Smooth muscle cell (in vitro differentiated cells): ENCODE data around the gene TMEM255B. TPM values are rescaled to one million over a fixed set of nuclear protein-coding genes. Genes with fewer than 3 reads are reported as not detected.
A peak's percentile ranks its signal among the peaks of the same experiment; 100 is the strongest.

Experiments
- DNase-seq: peaks from one replicate; lab custom pipeline; 2025; ENCODE audit not compliant: unreplicated experiment; lab: John Stamatoyannopoulos, UW
- H2AFZ ChIP-seq: fragments of 200-600 bp; sonication (generic); 2 replicates; pipeline ENCODE4 v1.6.0; 2016; ENCODE audit warnings: antibody characterized with exemption, low read depth, mild to moderate bottlenecking
- H3F3A ChIP-seq: fragments of 200-600 bp; sonication (generic); 2 replicates; pipeline ENCODE4 v1.6.0; 2017; ENCODE audit warnings: antibody characterized with exemption, low read depth
- H3K27ac ChIP-seq: fragments of 200-600 bp; sonication (generic); 2 replicates; pipeline ENCODE4 v1.5.1; 2016; ENCODE audit warnings: low read depth, mild to moderate bottlenecking
- H3K27me3 ChIP-seq: fragments of 200-600 bp; sonication (generic); 2 replicates; pipeline ENCODE4 v1.6.1; 2016; ENCODE audit warnings: low read depth, mild to moderate bottlenecking
- H3K36me3 ChIP-seq: fragments of 200-600 bp; sonication (generic); 2 replicates; pipeline ENCODE4 v1.5.1; 2016; ENCODE audit warnings: low read depth
- H3K4me1 ChIP-seq: fragments of 200-600 bp; sonication (generic); 2 replicates; pipeline ENCODE4 v1.5.1; 2016; ENCODE audit warnings: low read depth
- H3K4me2 ChIP-seq: fragments of 200-600 bp; sonication (generic); 2 replicates; pipeline ENCODE4 v1.6.0; 2016; ENCODE audit warnings: mild to moderate bottlenecking
- H3K4me3 ChIP-seq: fragments of 200-600 bp; sonication (generic); 2 replicates; pipeline ENCODE4 v1.5.1; 2016; ENCODE audit warnings: mild to moderate bottlenecking
- H3K79me2 ChIP-seq: fragments of 200-600 bp; sonication (generic); 2 replicates; pipeline ENCODE4 v1.6.0; 2016; ENCODE audit warnings: low read depth, mild to moderate bottlenecking
- H3K9ac ChIP-seq: fragments of 200-600 bp; sonication (generic); 2 replicates; pipeline ENCODE4 v1.6.0; 2016; ENCODE audit warnings: low read depth
- H3K9me3 ChIP-seq: fragments of 200-600 bp; sonication (generic); replicated peaks from 2 replicates; pipeline ENCODE4 v1.5.1; 2016; ENCODE audit warnings: low read depth
- H4K20me1 ChIP-seq: fragments of 200-600 bp; sonication (generic); 2 replicates; pipeline ENCODE4 v1.6.0; 2016; ENCODE audit warnings: low read depth
- WGBS: methylation state at CpG from one replicate; pipeline ENCODE4 v1.1.7; 2016; ENCODE audit warnings: low lambda C conversion rate; 5-methylcytosine and 5-hydroxymethylcytosine counted together
- polyA plus RNA-seq: library from polyadenylated mRNA; unstranded; fragments of >200 nt; fragmentation: Nextera tagmentation; extraction: Ambion mirVana; gene quantifications from 2 replicates; pipeline ENCODE4 v1.2.1, GENCODE V29; 2016
- total RNA-seq: library from RNA; depleted of rRNA; stranded (reverse); fragments of >200 nt; gene quantifications from 2 replicates; pipeline ENCODE4 v1.2.3, GENCODE V29; 2014
- TF ChIP-seq, protein P1 (sequence below): fragments of 200-600 bp; sonication (generic); IDR thresholded peaks from 2 replicates; pipeline ENCODE4 v1.5.1; 2017; ENCODE audit warnings: borderline replicate concordance, mild to moderate bottlenecking, antibody characterized with exemption; ENCODE audit not compliant: insufficient read depth, poor library complexity, severe bottlenecking

The TMEM255B gene
- total and polyA plus RNA-seq, 2 experiments from 2014 or later, result 0.22 to 2.1 TPM

GRCh38 chr13:113818700-113819295, 59.8 kb downstream of the TMEM255B start:
- Histone ChIP-seq H3K9me3 (no peaks in the 10 kb centered on the region), H3K4me1 (peaks cover 6% of the 10 kb centered on the region), H3K79me2 (no peaks in the 10 kb centered on the region), H3F3A (peaks cover 7% of the 10 kb centered on the region), H3K27me3 (no peaks in the 10 kb centered on the region), H3K4me3 (no peak overlapping the region), H3K36me3 (no peaks in the 10 kb centered on the region), H3K27ac (no peak overlapping the region), H4K20me1 (no peaks in the 10 kb centered on the region), H3K9ac (no peak overlapping the region), H3K4me2 (no peak overlapping the region), H2AFZ (no peak overlapping the region)
- no peak for DNase-seq
- 98% methylated on average over 26 of the region's 26 CpGs for WGBS
- TF ChIP-seq, protein P1, sequence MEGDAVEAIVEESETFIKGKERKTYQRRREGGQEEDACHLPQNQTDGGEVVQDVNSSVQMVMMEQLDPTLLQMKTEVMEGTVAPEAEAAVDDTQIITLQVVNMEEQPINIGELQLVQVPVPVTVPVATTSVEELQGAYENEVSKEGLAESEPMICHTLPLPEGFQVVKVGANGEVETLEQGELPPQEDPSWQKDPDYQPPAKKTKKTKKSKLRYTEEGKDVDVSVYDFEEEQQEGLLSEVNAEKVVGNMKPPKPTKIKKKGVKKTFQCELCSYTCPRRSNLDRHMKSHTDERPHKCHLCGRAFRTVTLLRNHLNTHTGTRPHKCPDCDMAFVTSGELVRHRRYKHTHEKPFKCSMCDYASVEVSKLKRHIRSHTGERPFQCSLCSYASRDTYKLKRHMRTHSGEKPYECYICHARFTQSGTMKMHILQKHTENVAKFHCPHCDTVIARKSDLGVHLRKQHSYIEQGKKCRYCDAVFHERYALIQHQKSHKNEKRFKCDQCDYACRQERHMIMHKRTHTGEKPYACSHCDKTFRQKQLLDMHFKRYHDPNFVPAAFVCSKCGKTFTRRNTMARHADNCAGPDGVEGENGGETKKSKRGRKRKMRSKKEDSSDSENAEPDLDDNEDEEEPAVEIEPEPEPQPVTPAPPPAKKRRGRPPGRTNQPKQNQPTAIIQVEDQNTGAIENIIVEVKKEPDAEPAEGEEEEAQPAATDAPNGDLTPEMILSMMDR, result no peak

DNA sequence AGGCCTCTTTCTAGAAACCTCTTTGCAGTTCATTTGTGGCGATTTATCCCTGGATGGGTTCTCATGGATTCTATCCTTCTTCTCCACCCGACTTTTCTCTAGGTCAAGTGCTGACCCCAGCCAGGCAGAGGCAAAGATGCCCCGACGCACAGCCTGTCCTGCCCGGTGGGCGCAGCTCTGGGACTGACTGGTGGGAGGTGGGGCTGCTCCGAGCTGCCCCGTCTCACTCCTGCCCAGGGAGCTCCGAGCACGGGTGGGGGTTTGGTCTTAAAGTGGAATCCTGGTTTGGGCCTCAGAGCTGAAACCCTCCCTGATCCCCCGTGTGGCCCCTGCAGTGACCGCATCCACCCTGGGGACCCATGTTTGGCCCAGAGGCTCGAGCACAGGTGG, 60.3 kb downstream of the TMEM255B start:
- Histone ChIP-seq H3K36me3 (no peaks in the 10 kb centered on the region), H3K4me2 (no peak overlapping the region), H3K79me2 (no peaks in the 10 kb centered on the region), H3K27me3 (no peaks in the 10 kb centered on the region), H3K4me1 (peaks cover under 1% of the 10 kb centered on the region), H3K9me3 (no peaks in the 10 kb centered on the region), H3K9ac (no peak overlapping the region), H3K27ac (no peak overlapping the region), H3K4me3 (no peak overlapping the region), H2AFZ (no peak overlapping the region), H4K20me1 (no peaks in the 10 kb centered on the region), H3F3A (peaks cover 7% of the 10 kb centered on the region)
- 94% methylated on average over 13 of the region's 13 CpGs for WGBS
- DNase-seq, result no peak
- TF ChIP-seq, protein P1, result no peak

- WGBS, result 97% methylated on average over 51 of the region's 52 CpGs
- TF ChIP-seq, protein P1, result no peak
- H4K20me1 ChIP-seq, result no peaks in the 10 kb centered on the region
- no peak for DNase-seq
- peak overlapping the region; percentile 57 for H3K4me2 ChIP-seq
- no peak overlapping the region for H3K4me3 ChIP-seq
- H3K9ac ChIP-seq, result peak overlapping the region; percentile 6
- H3K4me1 ChIP-seq, result no peaks in the 10 kb centered on the region
- no peaks in the 10 kb centered on the region for H3K27me3 ChIP-seq
- no peaks in the 10 kb centered on the region for H3K9me3 ChIP-seq
- peak overlapping the region; percentile 76 for H3K27ac ChIP-seq
- no peak overlapping the region for H2AFZ ChIP-seq
- no peaks in the 10 kb centered on the region for H3K79me2 ChIP-seq
- peaks cover 7% of the 10 kb centered on the region for H3F3A ChIP-seq
- H3K36me3 ChIP-seq, result no peaks in the 10 kb centered on the region
These were observed 61.0 kb downstream of the TMEM255B start for GRCh38 chr13:113819731-113820715.
